Measurements from ENCODE around the gene PTPRG.

GRCh38 chr3:61725851-61726333 lies 164.5 kb downstream of the PTPRG start:
- TF ChIP-seq CTCF (IDR thresholded peaks at IDR 0.05; ENCODE audit: poor library complexity) (no peak), EZH2 (IDR thresholded peaks at IDR 0.05; ENCODE audit: borderline replicate concordance) (no peak)
